Common myeloid progenitor, CD34-positive (primary cell): ENCODE data around the gene GAK.
A peak's percentile ranks its signal among the peaks of the same experiment; 100 is the strongest.
"Not testable (repeated sequence)": the region's sequence is repeated elsewhere in the genome, so short reads cannot be mapped to it uniquely, and the experiment has no call there.

Source experiments
- CTCF ChIA-PET: fragments of 350-600 bp; sonication (Branson Sonifier 250); formaldehyde crosslinking; loops from one replicate; lab custom pipeline; 2021; ENCODE audit warnings: antibody characterized with exemption; lab: Charles Lee
- POLR2A ChIA-PET: fragments of 350-600 bp; sonication (Branson Sonifier 250); formaldehyde crosslinking; loops from one replicate; lab custom pipeline; 2021; ENCODE audit warnings: antibody characterized with exemption; lab: Charles Lee
- DNase-seq, 3 donors: peaks; one replicate each; pipeline versions ENCODE4 v3.0.0 to v3.0.0-alpha.2; 2013
- H3K27ac ChIP-seq, 2 experiments: 1 replicate in 1 of 2; 2 replicates in 1 of 2; pipeline ENCODE4 v1.7.0; 2013; ENCODE audit warnings: inconsistent platforms in 2 of 2, low read length in 2 of 2, mild to moderate bottlenecking in 2 of 2, low read depth in 1 of 2, moderate library complexity in 1 of 2; ENCODE audit not compliant: severe bottlenecking in 2 of 2, insufficient read depth in 1 of 2, poor library complexity in 1 of 2
- H3K27me3 ChIP-seq, 5 experiments: replicated peaks in 2 of 5; 1 replicate in 3 of 5; 2 replicates in 2 of 5; pipeline versions ENCODE4 v1.6.1 to v1.7.0; 2013; ENCODE audit warnings: low read length in 4 of 5, mild to moderate bottlenecking in 2 of 5, moderate library complexity in 2 of 5, inconsistent platforms in 1 of 5; ENCODE audit not compliant: insufficient read depth in 5 of 5, control insufficient read depth in 4 of 5
- H3K36me3 ChIP-seq, 4 experiments: 1 replicate in 2 of 4; 2 replicates in 2 of 4; pipeline versions ENCODE4 v1.6.1 to v1.7.0; 2013; ENCODE audit warnings: low read length in 3 of 4, control low read depth in 1 of 4, mild to moderate bottlenecking in 1 of 4; ENCODE audit not compliant: control insufficient read depth in 4 of 4, insufficient read depth in 4 of 4
- H3K4me1 ChIP-seq, 4 experiments: 1 replicate in 3 of 4; 2 replicates in 1 of 4; pipeline versions ENCODE4 v1.6.1 to v1.7.1; 2013; ENCODE audit warnings: low read length in 3 of 4, mild to moderate bottlenecking in 3 of 4, control low read depth in 1 of 4, inconsistent platforms in 1 of 4, moderate library complexity in 1 of 4; ENCODE audit not compliant: control insufficient read depth in 4 of 4, insufficient read depth in 4 of 4; ENCODE audit errors: control extremely low read depth in 1 of 4
- H3K4me3 ChIP-seq, 7 experiments: 1 replicate in 4 of 7; 2 replicates in 3 of 7; pipeline versions ENCODE4 v1.5.1 to v1.7.0; 2013; ENCODE audit warnings: mild to moderate bottlenecking in 7 of 7, low read length in 6 of 7, moderate library complexity in 6 of 7, inconsistent platforms in 2 of 7, low read depth in 2 of 7, control low read depth in 1 of 7; ENCODE audit not compliant: insufficient read depth in 4 of 7, control insufficient read depth in 1 of 7; ENCODE audit errors: extremely low read depth in 1 of 7
- H3K9me3 ChIP-seq, 5 experiments: 1 replicate in 4 of 5; 2 replicates in 1 of 5; pipeline versions ENCODE4 v1.6.1 to v1.7.1; 2013; ENCODE audit warnings: low read length in 4 of 5, mild to moderate bottlenecking in 2 of 5, inconsistent platforms in 1 of 5, low read depth in 1 of 5, moderate library complexity in 1 of 5; ENCODE audit not compliant: control insufficient read depth in 4 of 5, insufficient read depth in 2 of 5; ENCODE audit errors: control extremely low read depth in 1 of 5
- WGBS: methylation state at CpG from one replicate; pipeline ENCODE4 v1.1.5; 2013; ENCODE audit not compliant: insufficient coverage; 5-methylcytosine and 5-hydroxymethylcytosine counted together

GAK gene

GRCh38 chr4:930827-931193 is 1.3 kb downstream of the GAK start:
- ChIA-PET CTCF (interaction anchor here (1.0 to 2.4 kb wide), 5 partner anchors 11 to 188 kb away, joined by 3 to 10 read pairs (median 4); partner anchors contain the start of gene IDUA), POLR2A (interaction anchor here (1.4 to 1.5 kb wide), 2 partner anchors 8 to 56 kb away, joined by 3 to 7 read pairs; partner anchors contain the start of gene IDUA)
- WGBS: 91% methylated on average over 5 of the region's 7 CpGs
- H3K27ac ChIP-seq: peak overlapping the region; percentile 90 to 94
- no peaks in the 10 kb centered on the region for H3K9me3 ChIP-seq
- no peaks in the 10 kb centered on the region for H3K27me3 ChIP-seq
- peaks cover 11 to 30% (median 21%) of the 10 kb centered on the region in 4 experiments for H3K4me1 ChIP-seq
- DNase-seq: no peak
- peaks cover 0 to 5% (median under 1%) of the 10 kb centered on the region in 4 experiments for H3K36me3 ChIP-seq
- peak overlapping the region in 5 of 7 experiments; percentile 94 to 99 (median 97) for H3K4me3 ChIP-seq

- Histone ChIP-seq H3K9me3 (no peaks in the 10 kb centered on the region), H3K27me3 (no peaks in the 10 kb centered on the region), H3K4me3 (peak overlapping the region in 1 of 7 experiments; percentile 6), H3K4me1 (peaks cover 11 to 30% (median 22%) of the 10 kb centered on the region in 4 experiments), H3K27ac (no peak overlapping the region), H3K36me3 (peaks cover 0 to 5% (median under 1%) of the 10 kb centered on the region in 4 experiments)
- no peak for DNase-seq
- CTCF ChIA-PET: interaction anchor here (1.0 to 2.4 kb wide), 4 partner anchors 10 to 188 kb away, joined by 3 to 10 read pairs (median 4); partner anchors contain the start of gene IDUA
- POLR2A ChIA-PET: interaction anchor here (0.6 kb wide), 1 partner anchor 47 kb away, joined by 4 read pairs; no protein-coding TSS in a partner anchor
- WGBS: 67% methylated on average over 3 of the region's 3 CpGs
These were observed 2.0 kb downstream of the GAK start for GRCh38 chr4:930028-930551.

- 97% methylated on average over 13 of the region's 17 CpGs for WGBS
- H3K36me3 ChIP-seq: peaks cover 0 to 5% (median under 1%) of the 10 kb centered on the region in 4 experiments
- POLR2A ChIA-PET: interaction anchor here (0.6 kb wide), 1 partner anchor 48 kb away, joined by 4 read pairs; no protein-coding TSS in a partner anchor
- no peak overlapping the region for H3K4me3 ChIP-seq
- H3K27me3 ChIP-seq: no peaks in the 10 kb centered on the region
- peak overlapping the region in 1 of 2 experiments; percentile 3 for H3K27ac ChIP-seq
- no peak for DNase-seq
- no peaks in the 10 kb centered on the region for H3K9me3 ChIP-seq
- CTCF ChIA-PET: interaction anchor here (2.4 kb wide), 1 partner anchor 58 kb away, joined by 10 read pairs; the partner anchor contains the start of gene IDUA
- peaks cover 13 to 30% (median 25%) of the 10 kb centered on the region in 4 experiments for H3K4me1 ChIP-seq
These were observed 2.9 kb downstream of the GAK start for GRCh38 chr4:929096-929765.

- H3K27me3 ChIP-seq, POLR2A ChIA-PET, H3K27ac ChIP-seq, H3K36me3 ChIP-seq, DNase-seq, H3K4me3 ChIP-seq, H3K9me3 ChIP-seq, CTCF ChIA-PET: not testable (repeated sequence)
- peaks cover 15 to 34% (median 28%) of the 10 kb centered on the region in 4 experiments for H3K4me1 ChIP-seq
- 96% methylated on average over 15 of the region's 21 CpGs for WGBS
These were observed 4.5 kb downstream of the GAK start for GRCh38 chr4:927566-927965.

GRCh38 chr4:926538-926937 is 5.6 kb downstream of the GAK start:
- H3K36me3 ChIP-seq: peaks cover 0 to 5% (median under 1%) of the 10 kb centered on the region in 4 experiments
- WGBS: 100% methylated on average over 6 of the region's 17 CpGs
- H3K9me3 ChIP-seq: no peaks in the 10 kb centered on the region
- H3K27ac ChIP-seq: no peak overlapping the region
- DNase-seq: no peak
- H3K4me3 ChIP-seq: no peak overlapping the region
- H3K27me3 ChIP-seq: no peaks in the 10 kb centered on the region
- peaks cover 22 to 40% (median 35%) of the 10 kb centered on the region in 4 experiments for H3K4me1 ChIP-seq
- POLR2A ChIA-PET: no interaction called here
- CTCF ChIA-PET: no interaction called here

GRCh38 chr4:925771-926500 is 6.2 kb downstream of the GAK start:
- H3K4me1 ChIP-seq: peaks cover 20 to 35% (median 30%) of the 10 kb centered on the region in 4 experiments
- peak overlapping the region in 1 of 2 experiments; percentile 40 for H3K27ac ChIP-seq
- no peak for DNase-seq
- WGBS: 95% methylated on average over 22 of the region's 26 CpGs
- ChIA-PET POLR2A (no interaction called here), CTCF (no interaction called here)
- H3K9me3 ChIP-seq: no peaks in the 10 kb centered on the region
- no peak overlapping the region for H3K4me3 ChIP-seq
- H3K36me3 ChIP-seq: peaks cover 0 to 5% (median under 1%) of the 10 kb centered on the region in 4 experiments
- H3K27me3 ChIP-seq: no peaks in the 10 kb centered on the region
